Caco-2 (cell line): ENCODE data around the gene NACC1. TPM values are rescaled to one million over a fixed set of nuclear protein-coding genes. Genes with fewer than 3 reads are reported as not detected.

Experiments used
- BruUV-seq: library from RNA; stranded (reverse); fragments of 400-500 nt; replicated peaks from 2 replicates; lab custom pipeline; 2021; lab: Mats Ljungman, UMichigan
- CTCF ChIA-PET: fragments of 300-600 bp; sonication (Branson Sonifier 250); formaldehyde crosslinking; loops from one replicate; lab custom pipeline; 2022; ENCODE audit warnings: antibody characterized with exemption; lab: Charles Lee
- POLR2A ChIA-PET: fragments of 300-600 bp; sonication (Branson Sonifier 250); formaldehyde crosslinking; loops from one replicate; lab custom pipeline; 2022; ENCODE audit warnings: antibody characterized with exemption; lab: Charles Lee
- DNase-seq, 2 experiments: peaks; one replicate each; pipeline versions ENCODE4 v3.0.0 to v3.0.0-alpha.2; 2020 to 2022
- H3K27me3 ChIP-seq: replicated peaks from 2 replicates; pipeline ENCODE4 v1.6.0; 2011; ENCODE audit warnings: low read length; ENCODE audit not compliant: control insufficient read depth, insufficient read depth
- H3K36me3 ChIP-seq: 2 replicates; pipeline ENCODE4 v1.5.1; 2011; ENCODE audit warnings: low read length; ENCODE audit not compliant: control insufficient read depth, insufficient read depth
- H3K4me1 ChIP-seq: fragments of 250-450 bp; sonication (Bioruptor Pico); 2 replicates; pipeline ENCODE4 v1.5.1; 2020; ENCODE audit warnings: mild to moderate bottlenecking
- H3K4me3 ChIP-seq: 2 replicates; pipeline ENCODE4 v1.5.1; 2011; ENCODE audit warnings: low read depth, mild to moderate bottlenecking, control low read depth, low read length
- H3K9me3 ChIP-seq: fragments of 250-450 bp; sonication (Bioruptor Pico); 2 replicates; pipeline ENCODE4 v1.5.1; 2020; ENCODE audit warnings: mild to moderate bottlenecking, moderate library complexity
- H3K27ac Mint-ChIP-seq: one replicate; pipeline ENCODE4 v1.8.0; 2022; ENCODE audit warnings: mixed read lengths; ENCODE audit not compliant: unreplicated experiment
- H3K27me3 Mint-ChIP-seq: one replicate; pipeline ENCODE4 v1.8.0; 2022; ENCODE audit warnings: mixed read lengths; ENCODE audit not compliant: insufficient read depth, unreplicated experiment
- H3K36me3 Mint-ChIP-seq: one replicate; pipeline ENCODE4 v1.8.0; 2022; ENCODE audit warnings: mild to moderate bottlenecking, mixed read lengths; ENCODE audit not compliant: insufficient read depth, unreplicated experiment
- H3K4me1 Mint-ChIP-seq: one replicate; pipeline ENCODE4 v1.8.0; 2022; ENCODE audit warnings: low read depth, mixed read lengths; ENCODE audit not compliant: unreplicated experiment
- H3K4me3 Mint-ChIP-seq: one replicate; pipeline ENCODE4 v1.8.0; 2022; ENCODE audit warnings: mild to moderate bottlenecking, moderate library complexity, mixed read lengths; ENCODE audit not compliant: unreplicated experiment
- H3K9me3 Mint-ChIP-seq: one replicate; pipeline ENCODE4 v1.8.0; 2022; ENCODE audit warnings: mixed read lengths; ENCODE audit not compliant: unreplicated experiment
- CTCF ChIP-seq, 2 experiments: fragments of 200-600 bp in 1 of 2; IDR thresholded peaks; 1 replicate in 1 of 2; 2 replicates in 1 of 2; pipeline versions ENCODE4 v1.5.1 to v1.8.0; 2011 to 2022; ENCODE audit warnings: antibody characterized with exemption in 1 of 2, control low read depth in 1 of 2, inconsistent platforms in 1 of 2, low read depth in 1 of 2, low read length in 1 of 2, mild to moderate bottlenecking in 1 of 2, moderate library complexity in 1 of 2; ENCODE audit not compliant: insufficient read depth in 1 of 2, severe bottlenecking in 1 of 2, unreplicated experiment in 1 of 2
- intact Hi-C: fragments of 100-400 bp; cut with micrococcal nuclease; formaldehyde crosslinking; loops from one replicate; pipeline ENCODE4 v1.10.0; 2022; ENCODE audit not compliant: unreplicated experiment
- total RNA-seq: library from RNA; stranded (reverse); gene quantifications from 2 replicates; pipeline ENCODE4 v1.2.3, GENCODE V29; 2022

Gene NACC1
- total RNA-seq, 1 experiment from 2014 or later: 89.6 TPM

- no peaks in the 10 kb centered on the region for H3K27me3 Mint-ChIP-seq
- H3K9me3 Mint-ChIP-seq: no peaks in the 10 kb centered on the region
- peaks cover 24% of the 10 kb centered on the region for H3K4me1 Mint-ChIP-seq
- H3K27ac Mint-ChIP-seq: peak overlapping the region; percentile 87
- H3K4me3 Mint-ChIP-seq: peak overlapping the region; percentile 46
- Histone ChIP-seq H3K36me3 (no peaks in the 10 kb centered on the region; the same call in 1 of the 2 replicates), H3K4me1 (peaks cover 46% of the 10 kb centered on the region), H3K9me3 (no peaks in the 10 kb centered on the region), H3K27me3 (no peaks in the 10 kb centered on the region), H3K4me3 (no peak overlapping the region)
- ChIA-PET POLR2A (interaction anchor here (1.1 to 1.4 kb wide), 2 partner anchors 15 to 18 kb away, joined by 5 to 12 read pairs; no protein-coding TSS in a partner anchor), CTCF (no interaction called here)
- BruUV-seq: no TSS peak
- intact Hi-C loops: no loop called here
- DNase-seq: peak; percentile 76 to 86
- peaks cover 6% of the 10 kb centered on the region for H3K36me3 Mint-ChIP-seq
- no peak for TF ChIP-seq CTCF (IDR thresholded peaks at IDR 0.05; ENCODE audit: insufficient read depth in 1 of 2, low read depth in 1 of 2, low read length in 1 of 2, severe bottlenecking in 1 of 2, unreplicated experiment in 1 of 2)
Measured at GRCh38 chr19:13169769-13170168, 51.7 kb downstream of the NACC1 start.

GRCh38 chr19:13171146-13171545 is 53.1 kb downstream of the NACC1 start:
- no peaks in the 10 kb centered on the region for H3K27me3 Mint-ChIP-seq
- no peak overlapping the region for H3K4me3 Mint-ChIP-seq
- no peak overlapping the region for H3K27ac Mint-ChIP-seq
- no peak for TF ChIP-seq CTCF (IDR thresholded peaks at IDR 0.05; ENCODE audit: insufficient read depth in 1 of 2, low read depth in 1 of 2, low read length in 1 of 2, severe bottlenecking in 1 of 2, unreplicated experiment in 1 of 2)
- no peaks in the 10 kb centered on the region; the same call in 1 of the 2 replicates for H3K36me3 ChIP-seq
- peaks cover 21% of the 10 kb centered on the region for H3K4me1 Mint-ChIP-seq
- intact Hi-C loops: no loop called here
- ChIA-PET POLR2A (no interaction called here), CTCF (no interaction called here)
- no peaks in the 10 kb centered on the region for H3K27me3 ChIP-seq
- H3K4me1 ChIP-seq: peaks cover 36% of the 10 kb centered on the region
- BruUV-seq: no TSS peak
- DNase-seq: no peak
- no peaks in the 10 kb centered on the region for H3K9me3 Mint-ChIP-seq
- no peak overlapping the region for H3K4me3 ChIP-seq
- no peaks in the 10 kb centered on the region for H3K9me3 ChIP-seq
- H3K36me3 Mint-ChIP-seq: peaks cover 6% of the 10 kb centered on the region

GRCh38 chr19:13172346-13173138 is 54.5 kb downstream of the NACC1 start:
- POLR2A ChIA-PET: interaction anchor here (1.4 kb wide), 1 partner anchor 10 kb away, joined by 3 read pairs; no protein-coding TSS in a partner anchor
- Mint-ChIP-seq H3K27ac (no peak overlapping the region), H3K9me3 (no peaks in the 10 kb centered on the region), H3K27me3 (no peaks in the 10 kb centered on the region), H3K36me3 (no peaks in the 10 kb centered on the region), H3K4me3 (no peak overlapping the region), H3K4me1 (peaks cover 13% of the 10 kb centered on the region)
- H3K27me3 ChIP-seq: no peaks in the 10 kb centered on the region
- H3K4me3 ChIP-seq: no peak overlapping the region
- no peak for TF ChIP-seq CTCF (IDR thresholded peaks at IDR 0.05; ENCODE audit: insufficient read depth in 1 of 2, low read depth in 1 of 2, low read length in 1 of 2, severe bottlenecking in 1 of 2, unreplicated experiment in 1 of 2)
- H3K4me1 ChIP-seq: peaks cover 25% of the 10 kb centered on the region
- H3K36me3 ChIP-seq: no peaks in the 10 kb centered on the region; the same call in 1 of the 2 replicates
- intact Hi-C loops: no loop called here
- BruUV-seq: no TSS peak
- no peak for DNase-seq
- CTCF ChIA-PET: no interaction called here
- H3K9me3 ChIP-seq: no peaks in the 10 kb centered on the region
